T47D (cell line): Measurements from ENCODE around the gene CD28.

Experiments
- DNase-seq, 2 experiments: peaks; one replicate each; pipeline versions ENCODE4 v3.0.0 to v3.0.0-alpha.2; 2011 to 2012; ENCODE audit warnings: low read depth in 1 of 2, low spot score in 1 of 2
- JUND ChIP-seq: IDR thresholded peaks from 2 replicates; pipeline ENCODE4 v1.6.1; 2012; ENCODE audit warnings: low read depth
- in situ Hi-C: cut with HindIII; loops from 2 replicates; pipeline ENCODE4 v1.10.0; 2016; ENCODE audit warnings: low sequenced_read_pairs, low pct_unique_long_range_greater_than_20kb

Gene CD28

GRCh38 chr2:203710952-203711351, 4.5 kb downstream of the CD28 start:
- in situ Hi-C loops, result no loop called here
- no peak for TF ChIP-seq JUND
- no peak for DNase-seq

GRCh38 chr2:203711399-203711798, 5.0 kb downstream of the CD28 start:
- TF ChIP-seq JUND, result no peak
- in situ Hi-C loops, result no loop called here
- DNase-seq, result no peak

- no peak for DNase-seq
- TF ChIP-seq JUND, result no peak
- in situ Hi-C loops, result no loop called here
Observed at GRCh38 chr2:203713381-203713780, 6.9 kb downstream of the CD28 start.

- TF ChIP-seq JUND, result no peak
- in situ Hi-C loops, result no loop called here
Observed at GRCh38 chr2:203714112-203714511, 7.7 kb downstream of the CD28 start.

GRCh38 chr2:203715744-203716143, 9.3 kb downstream of the CD28 start:
- no peak for DNase-seq
- TF ChIP-seq JUND, result no peak
- in situ Hi-C loops, result no loop called here

More at GRCh38 chr2:203714112-203714511, 7.7 kb downstream of the CD28 start:
- no peak for DNase-seq

- TF ChIP-seq JUND, result no peak
- in situ Hi-C loops, result no loop called here
- DNase-seq, result no peak
Observed at GRCh38 chr2:203718087-203718486, 11.6 kb downstream of the CD28 start.

- TF ChIP-seq JUND, result no peak
- DNase-seq, result no peak
- in situ Hi-C loops, result no loop called here
Observed at GRCh38 chr2:203719456-203720410, 13.3 kb downstream of the CD28 start.

GRCh38 chr2:203720915-203721672, 14.7 kb downstream of the CD28 start:
- in situ Hi-C loops, result no loop called here
- DNase-seq, result no peak

GRCh38 chr2:203721781-203722300, 15.4 kb downstream of the CD28 start:
- no peak for DNase-seq
- in situ Hi-C loops, result no loop called here
- no peak for TF ChIP-seq JUND

More at GRCh38 chr2:203720915-203721672, 14.7 kb downstream of the CD28 start:
- no peak for TF ChIP-seq JUND

GRCh38 chr2:203722411-203722810, 16.0 kb downstream of the CD28 start:
- in situ Hi-C loops, result no loop called here

GRCh38 chr2:203728321-203728720, 21.9 kb downstream of the CD28 start:
- no peak for TF ChIP-seq JUND
- no peak for DNase-seq
- in situ Hi-C loops, result no loop called here

More at GRCh38 chr2:203722411-203722810, 16.0 kb downstream of the CD28 start:
- no peak for DNase-seq
- no peak for TF ChIP-seq JUND

GRCh38 chr2:203730076-203730729, 23.8 kb downstream of the CD28 start:
- TF ChIP-seq JUND, result no peak
- DNase-seq, result no peak
- in situ Hi-C loops, result no loop called here

- no peak for DNase-seq
- in situ Hi-C loops, result no loop called here
Observed at GRCh38 chr2:203730883-203731282, 24.4 kb downstream of the CD28 start.

More at GRCh38 chr2:203730883-203731282, 24.4 kb downstream of the CD28 start:
- no peak for TF ChIP-seq JUND
